DOHH2 (cell line): ENCODE results near the gene COL25A1.

Source experiments
- H3F3A ChIP-seq: fragments of 200-600 bp; sonication (generic), shearing (Covaris generic); 2 replicates; pipeline ENCODE4 v1.6.0; 2016; ENCODE audit warnings: antibody characterized with exemption, mild to moderate bottlenecking; ENCODE audit not compliant: control insufficient read depth, insufficient read depth
- H3K27ac ChIP-seq: fragments of 200-600 bp; sonication (generic); 2 replicates; pipeline ENCODE4 v1.5.1; 2014; ENCODE audit warnings: low read depth, mild to moderate bottlenecking, low read length, moderate library complexity
- H3K27me3 ChIP-seq: fragments of 200-600 bp; sonication (generic); 2 replicates; pipeline ENCODE4 v1.6.1; 2014; ENCODE audit warnings: mild to moderate bottlenecking, low read length, mixed read lengths; ENCODE audit not compliant: control insufficient read depth
- H3K36me3 ChIP-seq: fragments of 200-600 bp; sonication (generic); 2 replicates; pipeline ENCODE4 v1.6.1; 2014; ENCODE audit warnings: mild to moderate bottlenecking, low read length, moderate library complexity, mixed read lengths; ENCODE audit not compliant: control insufficient read depth
- H3K4me1 ChIP-seq: fragments of 200-600 bp; sonication (generic); 2 replicates; pipeline ENCODE4 v1.6.1; 2014; ENCODE audit warnings: mild to moderate bottlenecking, low read length, mixed read lengths; ENCODE audit not compliant: control insufficient read depth
- H3K4me2 ChIP-seq: fragments of 200-600 bp; sonication (generic); 2 replicates; pipeline ENCODE4 v1.6.0; 2014; ENCODE audit warnings: mild to moderate bottlenecking, low read length, moderate library complexity
- H3K4me3 ChIP-seq: fragments of 200-600 bp; sonication (generic); 2 replicates; pipeline ENCODE4 v1.5.1; 2014; ENCODE audit warnings: mild to moderate bottlenecking, low read length, mixed read lengths
- H3K79me2 ChIP-seq: fragments of 200-600 bp; sonication (generic); 2 replicates; pipeline ENCODE4 v1.6.1; 2014; ENCODE audit warnings: mild to moderate bottlenecking, low read length, mixed read lengths; ENCODE audit not compliant: control insufficient read depth
- H3K9me2 ChIP-seq: fragments of 200-600 bp; sonication (generic); replicated peaks from 2 replicates; pipeline ENCODE4 v1.6.1; 2014; ENCODE audit warnings: mild to moderate bottlenecking, low read length, mixed read lengths; ENCODE audit not compliant: control insufficient read depth
- H3K9me3 ChIP-seq: fragments of 200-600 bp; sonication (generic); 2 replicates; pipeline ENCODE4 v1.6.1; 2014; ENCODE audit warnings: antibody characterized with exemption, low read length, mixed read lengths; ENCODE audit not compliant: control insufficient read depth, insufficient read depth
- H4K20me1 ChIP-seq: fragments of 200-600 bp; sonication (generic); 2 replicates; pipeline ENCODE4 v1.6.0; 2014; ENCODE audit warnings: low read depth, mild to moderate bottlenecking, antibody characterized with exemption, low read length, moderate library complexity; ENCODE audit not compliant: control insufficient read depth, insufficient read depth
- EZH2phosphoT487 ChIP-seq: fragments of 200-600 bp; sonication (generic); IDR thresholded peaks from 2 replicates; pipeline ENCODE4 v1.6.1; 2017; ENCODE audit warnings: borderline replicate concordance, mild to moderate bottlenecking, antibody characterized with exemption, low read length, moderate library complexity, mixed read lengths
- TF ChIP-seq, protein P1 (sequence below): fragments of 200-600 bp; sonication (generic); IDR thresholded peaks from one replicate; pipeline ENCODE4 v1.5.1; 2014; ENCODE audit warnings: antibody characterized with exemption, mild to moderate bottlenecking, low read depth, low read length; ENCODE audit not compliant: poor library complexity, severe bottlenecking

COL25A1 gene

DNA sequence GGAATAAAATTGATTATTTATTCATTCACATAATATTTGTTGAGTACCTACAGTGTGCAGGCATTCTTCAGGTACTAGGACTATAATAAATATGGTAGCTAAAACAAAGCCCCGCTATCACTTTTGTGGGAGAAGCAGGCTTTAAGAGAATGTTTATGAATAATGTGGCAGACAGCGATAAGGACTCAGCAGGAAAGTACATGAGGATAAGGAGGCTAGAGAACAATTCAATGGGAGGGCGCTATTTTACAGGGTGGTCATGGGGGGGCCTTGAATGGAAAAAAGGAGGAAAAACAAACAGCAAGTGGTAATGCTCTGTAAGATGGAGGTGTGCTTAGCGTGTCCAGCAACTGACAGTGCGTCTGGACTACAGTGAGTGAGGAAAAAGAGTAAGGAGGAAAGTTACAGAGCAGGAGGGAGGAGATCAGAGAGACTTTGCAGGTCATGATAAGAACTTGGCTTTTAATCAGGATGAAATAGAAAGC, 275.4 kb downstream of the COL25A1 start:
- Histone ChIP-seq H3K4me1 (no peaks in the 10 kb centered on the region), H3K27ac (no peak overlapping the region), H3K4me2 (no peak overlapping the region), H3K27me3 (no peaks in the 10 kb centered on the region), H3K9me2 (no peaks in the 10 kb centered on the region), H3F3A (no peaks in the 10 kb centered on the region), H3K9me3 (no peaks in the 10 kb centered on the region), H3K79me2 (no peaks in the 10 kb centered on the region), H3K36me3 (no peaks in the 10 kb centered on the region), H4K20me1 (no peaks in the 10 kb centered on the region), H3K4me3 (no peak overlapping the region)
- TF ChIP-seq, protein P1, sequence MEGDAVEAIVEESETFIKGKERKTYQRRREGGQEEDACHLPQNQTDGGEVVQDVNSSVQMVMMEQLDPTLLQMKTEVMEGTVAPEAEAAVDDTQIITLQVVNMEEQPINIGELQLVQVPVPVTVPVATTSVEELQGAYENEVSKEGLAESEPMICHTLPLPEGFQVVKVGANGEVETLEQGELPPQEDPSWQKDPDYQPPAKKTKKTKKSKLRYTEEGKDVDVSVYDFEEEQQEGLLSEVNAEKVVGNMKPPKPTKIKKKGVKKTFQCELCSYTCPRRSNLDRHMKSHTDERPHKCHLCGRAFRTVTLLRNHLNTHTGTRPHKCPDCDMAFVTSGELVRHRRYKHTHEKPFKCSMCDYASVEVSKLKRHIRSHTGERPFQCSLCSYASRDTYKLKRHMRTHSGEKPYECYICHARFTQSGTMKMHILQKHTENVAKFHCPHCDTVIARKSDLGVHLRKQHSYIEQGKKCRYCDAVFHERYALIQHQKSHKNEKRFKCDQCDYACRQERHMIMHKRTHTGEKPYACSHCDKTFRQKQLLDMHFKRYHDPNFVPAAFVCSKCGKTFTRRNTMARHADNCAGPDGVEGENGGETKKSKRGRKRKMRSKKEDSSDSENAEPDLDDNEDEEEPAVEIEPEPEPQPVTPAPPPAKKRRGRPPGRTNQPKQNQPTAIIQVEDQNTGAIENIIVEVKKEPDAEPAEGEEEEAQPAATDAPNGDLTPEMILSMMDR: no peak
- TF ChIP-seq EZH2phosphoT487: no peak

DNA sequence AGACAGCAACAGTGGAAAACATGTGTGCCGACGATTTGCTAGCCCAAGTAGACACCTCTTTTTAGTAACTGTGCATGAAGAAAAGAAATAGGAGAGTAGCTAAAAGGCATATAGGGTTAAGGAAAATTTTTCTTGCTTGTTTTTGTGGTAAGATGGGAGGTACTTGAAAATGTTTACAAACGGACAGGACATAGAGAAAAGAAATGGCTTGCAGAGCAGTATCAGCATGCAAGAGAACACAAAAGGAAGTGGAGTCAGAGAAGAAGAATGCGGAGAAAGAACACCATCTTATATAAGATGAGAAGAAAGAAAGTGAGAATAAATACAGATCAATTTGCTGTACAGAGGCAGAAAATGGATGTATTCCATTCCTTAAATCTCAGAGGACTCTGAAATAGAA, 275.9 kb downstream of the COL25A1 start:
- no peaks in the 10 kb centered on the region for H3K36me3 ChIP-seq
- TF ChIP-seq, protein P1: no peak
- no peak for TF ChIP-seq EZH2phosphoT487
- no peak overlapping the region for H3K4me2 ChIP-seq
- H3K79me2 ChIP-seq: no peaks in the 10 kb centered on the region
- no peak overlapping the region for H3K4me3 ChIP-seq
- no peaks in the 10 kb centered on the region for H3K9me3 ChIP-seq
- H3K9me2 ChIP-seq: no peaks in the 10 kb centered on the region
- no peaks in the 10 kb centered on the region for H3K27me3 ChIP-seq
- H3K4me1 ChIP-seq: no peaks in the 10 kb centered on the region
- no peaks in the 10 kb centered on the region for H3F3A ChIP-seq
- no peak overlapping the region for H3K27ac ChIP-seq
- H4K20me1 ChIP-seq: no peaks in the 10 kb centered on the region

DNA sequence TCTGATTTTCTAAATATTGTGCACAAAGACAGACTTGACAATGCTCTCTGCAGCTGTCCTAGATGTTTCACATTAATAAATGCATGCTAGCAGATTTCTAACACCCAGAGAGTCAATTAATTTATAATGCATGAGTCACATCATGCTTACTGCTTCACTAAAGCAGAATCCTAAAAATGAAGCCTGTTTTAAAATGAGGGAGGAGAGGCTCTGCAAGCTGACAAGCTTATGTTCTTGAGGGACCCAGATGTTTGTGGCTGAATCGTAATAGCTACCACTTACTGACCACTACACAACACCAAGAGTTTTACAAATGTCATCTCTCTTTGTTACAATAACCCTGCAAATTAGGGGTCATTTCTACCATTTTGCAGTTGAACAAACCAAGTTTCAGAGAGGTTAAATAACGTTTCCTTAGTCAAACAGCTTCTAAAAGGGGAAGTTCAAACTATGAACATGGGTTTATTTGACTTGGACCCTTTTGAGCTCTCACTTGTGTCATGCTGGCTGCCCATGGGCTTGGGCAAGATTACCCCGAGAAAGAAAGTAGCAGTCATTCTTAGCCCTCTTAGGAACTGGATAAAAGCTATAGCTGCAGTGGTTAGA, 276.9 kb downstream of the COL25A1 start:
- Histone ChIP-seq H3K79me2 (no peaks in the 10 kb centered on the region), H3K36me3 (no peaks in the 10 kb centered on the region), H3K4me1 (no peaks in the 10 kb centered on the region), H3K4me3 (no peak overlapping the region), H3K4me2 (no peak overlapping the region), H3K27me3 (no peaks in the 10 kb centered on the region), H3F3A (no peaks in the 10 kb centered on the region), H3K27ac (no peak overlapping the region), H3K9me3 (no peaks in the 10 kb centered on the region; the same call in 1 of the 2 replicates), H3K9me2 (no peaks in the 10 kb centered on the region), H4K20me1 (no peaks in the 10 kb centered on the region)
- no peak for TF ChIP-seq EZH2phosphoT487
- TF ChIP-seq, protein P1: no peak
